Parathyroid adenoma (tissue), 2 donors: ENCODE data around the gene PKMYT1.

Experiments used
- H2AFZ ChIP-seq: fragments of 300-600 bp; sonication (generic); one replicate; pipeline ENCODE4 v1.7.0; 2017; ENCODE audit warnings: antibody characterized with exemption, mild to moderate bottlenecking
- H3K27ac ChIP-seq: fragments of 300-600 bp; sonication (generic); one replicate; pipeline ENCODE4 v1.7.0; 2017
- H3K27me3 ChIP-seq: fragments of 300-600 bp; sonication (generic); one replicate; pipeline ENCODE4 v1.7.0; 2017; ENCODE audit warnings: low read length; ENCODE audit not compliant: control insufficient read depth, insufficient read depth
- H3K36me3 ChIP-seq: fragments of 300-600 bp; sonication (generic); one replicate; pipeline ENCODE4 v1.7.0; 2017; ENCODE audit warnings: low read length; ENCODE audit not compliant: control insufficient read depth, insufficient read depth
- H3K4me1 ChIP-seq: fragments of 300-600 bp; sonication (generic); one replicate; pipeline ENCODE4 v1.7.0; 2017; ENCODE audit warnings: control low read depth
- H3K4me2 ChIP-seq: fragments of 300-600 bp; sonication (generic); one replicate; pipeline ENCODE4 v1.7.0; 2017; ENCODE audit warnings: low read length
- H3K4me3 ChIP-seq: fragments of 300-600 bp; sonication (generic); one replicate; pipeline ENCODE4 v1.7.0; 2017; ENCODE audit warnings: low read depth, low read length
- H3K79me2 ChIP-seq: fragments of 300-600 bp; sonication (generic); one replicate; pipeline ENCODE4 v1.7.0; 2017; ENCODE audit warnings: control low read depth
- H3K9ac ChIP-seq: fragments of 300-600 bp; sonication (generic); one replicate; pipeline ENCODE4 v1.7.0; 2017; ENCODE audit warnings: mild to moderate bottlenecking
- H3K9me3 ChIP-seq: fragments of 300-600 bp; sonication (generic); one replicate; pipeline ENCODE4 v1.7.0; 2017; ENCODE audit warnings: low read length; ENCODE audit not compliant: control insufficient read depth
- TF ChIP-seq, protein P1 (sequence below): fragments of 300-600 bp; sonication (generic); IDR thresholded peaks from one replicate; pipeline ENCODE4 v1.7.0; 2017; ENCODE audit warnings: antibody characterized with exemption, mild to moderate bottlenecking
- donor health status: primary hyperparathyroidism.

The PKMYT1 gene

DNA sequence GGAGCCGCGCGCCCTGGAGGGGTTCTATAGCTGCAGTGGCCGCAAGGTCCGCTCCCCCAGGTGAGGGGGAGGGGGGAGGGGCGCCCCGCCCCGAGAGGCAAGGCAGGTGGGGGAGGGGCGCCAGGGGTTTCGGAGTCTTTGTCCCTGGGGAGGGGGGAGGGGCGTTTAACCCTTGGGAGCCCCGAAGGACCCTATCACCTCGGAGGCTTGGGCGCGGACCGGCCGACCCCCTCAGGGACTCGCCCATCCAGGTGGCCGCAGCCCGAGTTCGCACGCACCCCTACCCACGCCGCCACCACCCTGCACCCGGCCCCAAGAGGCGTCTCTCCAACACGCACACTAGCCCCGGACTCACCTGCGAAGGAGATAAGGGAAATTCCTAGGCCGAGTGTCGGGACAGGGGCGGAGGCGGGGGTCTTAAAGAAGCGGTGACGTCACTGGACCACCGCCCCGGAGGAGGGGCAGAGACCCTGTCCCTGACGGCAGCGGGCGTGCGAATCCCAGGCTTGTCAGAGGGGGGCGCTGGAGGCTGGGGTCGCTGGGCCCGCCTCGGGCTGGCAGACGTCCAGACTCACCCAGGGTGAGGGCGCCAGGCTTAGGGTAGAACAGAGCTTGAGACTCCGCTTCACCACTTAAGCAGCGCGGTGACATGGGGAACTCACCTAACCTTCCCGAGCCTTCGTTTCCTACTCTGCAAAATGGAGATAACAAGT is 37.7 kb upstream of the PKMYT1 start, which contains the start of gene CLDN6:
Gene CLDN6, minus strand, starts transcription at position 390 of the 713 bp plus-strand sequence. CDS start 2,162 bp downstream, outside the sequence.
- Histone ChIP-seq H3K27me3 (no peaks in the 10 kb centered on the region), H3K79me2 (no peaks in the 10 kb centered on the region), H3K27ac (no peak within 1 kb of the TSS), H3K9ac (no peak within 1 kb of the TSS), H3K4me3 (no peak within 1 kb of the TSS), H2AFZ (no peak within 1 kb of the TSS), H3K4me2 (no peak within 1 kb of the TSS), H3K4me1 (peaks cover 22% of the 10 kb centered on the region), H3K9me3 (no peaks in the 10 kb centered on the region), H3K36me3 (no peaks in the 10 kb centered on the region)
- TF ChIP-seq, protein P1, sequence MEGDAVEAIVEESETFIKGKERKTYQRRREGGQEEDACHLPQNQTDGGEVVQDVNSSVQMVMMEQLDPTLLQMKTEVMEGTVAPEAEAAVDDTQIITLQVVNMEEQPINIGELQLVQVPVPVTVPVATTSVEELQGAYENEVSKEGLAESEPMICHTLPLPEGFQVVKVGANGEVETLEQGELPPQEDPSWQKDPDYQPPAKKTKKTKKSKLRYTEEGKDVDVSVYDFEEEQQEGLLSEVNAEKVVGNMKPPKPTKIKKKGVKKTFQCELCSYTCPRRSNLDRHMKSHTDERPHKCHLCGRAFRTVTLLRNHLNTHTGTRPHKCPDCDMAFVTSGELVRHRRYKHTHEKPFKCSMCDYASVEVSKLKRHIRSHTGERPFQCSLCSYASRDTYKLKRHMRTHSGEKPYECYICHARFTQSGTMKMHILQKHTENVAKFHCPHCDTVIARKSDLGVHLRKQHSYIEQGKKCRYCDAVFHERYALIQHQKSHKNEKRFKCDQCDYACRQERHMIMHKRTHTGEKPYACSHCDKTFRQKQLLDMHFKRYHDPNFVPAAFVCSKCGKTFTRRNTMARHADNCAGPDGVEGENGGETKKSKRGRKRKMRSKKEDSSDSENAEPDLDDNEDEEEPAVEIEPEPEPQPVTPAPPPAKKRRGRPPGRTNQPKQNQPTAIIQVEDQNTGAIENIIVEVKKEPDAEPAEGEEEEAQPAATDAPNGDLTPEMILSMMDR, result no peak

DNA sequence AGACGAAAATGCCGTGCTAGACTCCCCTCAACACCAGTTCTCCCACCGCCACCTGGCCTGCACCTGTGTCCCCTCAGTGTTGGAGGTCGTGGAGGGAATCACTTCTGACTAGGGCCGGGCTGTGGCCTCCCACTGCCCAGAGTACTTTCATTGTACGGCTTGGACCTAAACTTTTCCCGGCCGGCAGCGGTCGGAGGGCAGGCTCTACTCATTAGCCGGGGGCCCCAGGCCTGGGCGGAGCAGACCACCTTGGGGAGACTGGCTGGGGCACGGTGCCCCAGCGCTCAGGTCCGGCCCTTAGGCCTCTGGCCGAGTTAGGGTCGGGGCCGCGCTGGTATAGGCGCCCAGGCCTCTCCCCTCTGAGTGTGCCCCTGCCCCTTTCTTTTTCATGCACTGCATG is 37.1 kb upstream of the PKMYT1 start:
- Histone ChIP-seq H3K9ac (no peak overlapping the region), H3K4me2 (no peak overlapping the region), H3K36me3 (no peaks in the 10 kb centered on the region), H3K4me1 (peaks cover 21% of the 10 kb centered on the region), H3K4me3 (no peak overlapping the region), H3K9me3 (no peaks in the 10 kb centered on the region), H3K27me3 (no peaks in the 10 kb centered on the region), H3K27ac (no peak overlapping the region), H3K79me2 (no peaks in the 10 kb centered on the region), H2AFZ (no peak overlapping the region)
- TF ChIP-seq, protein P1, result no peak

DNA sequence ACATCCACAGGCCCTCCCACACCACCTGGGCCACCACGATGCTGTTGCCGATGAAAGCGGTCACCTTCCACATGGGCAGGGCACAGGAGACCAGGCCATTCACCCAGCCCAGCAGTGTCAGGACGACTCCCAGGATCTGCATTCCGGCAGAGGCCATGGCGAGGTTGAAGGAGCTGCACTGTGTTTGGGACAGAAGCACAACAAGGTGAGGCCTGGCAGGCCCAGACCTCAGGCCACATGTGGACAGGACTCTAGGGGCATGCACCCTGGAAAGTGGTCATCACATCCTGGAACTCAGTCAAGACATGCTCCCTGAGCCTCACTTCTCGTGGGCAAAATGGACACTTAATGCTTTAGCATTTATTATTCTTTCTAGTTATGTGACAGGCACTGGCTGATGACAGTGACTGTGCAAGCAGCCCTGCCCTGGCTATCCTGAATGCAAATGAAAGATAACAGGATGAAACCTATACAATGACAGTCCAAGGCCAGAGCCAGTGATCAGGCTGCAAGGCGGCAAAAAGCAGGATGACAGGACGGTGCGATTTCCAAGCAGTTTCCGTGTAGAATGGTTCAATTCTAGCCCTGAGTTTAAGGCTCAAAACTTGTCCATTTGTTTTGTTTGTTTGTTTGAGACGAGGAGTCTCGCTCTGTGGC is 35.7 kb upstream of the PKMYT1 start:
- peaks cover 23% of the 10 kb centered on the region for H3K4me1 ChIP-seq
- no peak overlapping the region for H3K9ac ChIP-seq
- no peaks in the 10 kb centered on the region for H3K27me3 ChIP-seq
- no peak overlapping the region for H3K27ac ChIP-seq
- H2AFZ ChIP-seq, result no peak overlapping the region
- H3K4me2 ChIP-seq, result no peak overlapping the region
- no peaks in the 10 kb centered on the region for H3K36me3 ChIP-seq
- no peaks in the 10 kb centered on the region for H3K9me3 ChIP-seq
- TF ChIP-seq, protein P1, result no peak
- peaks cover 3% of the 10 kb centered on the region for H3K79me2 ChIP-seq
- no peak overlapping the region for H3K4me3 ChIP-seq

DNA sequence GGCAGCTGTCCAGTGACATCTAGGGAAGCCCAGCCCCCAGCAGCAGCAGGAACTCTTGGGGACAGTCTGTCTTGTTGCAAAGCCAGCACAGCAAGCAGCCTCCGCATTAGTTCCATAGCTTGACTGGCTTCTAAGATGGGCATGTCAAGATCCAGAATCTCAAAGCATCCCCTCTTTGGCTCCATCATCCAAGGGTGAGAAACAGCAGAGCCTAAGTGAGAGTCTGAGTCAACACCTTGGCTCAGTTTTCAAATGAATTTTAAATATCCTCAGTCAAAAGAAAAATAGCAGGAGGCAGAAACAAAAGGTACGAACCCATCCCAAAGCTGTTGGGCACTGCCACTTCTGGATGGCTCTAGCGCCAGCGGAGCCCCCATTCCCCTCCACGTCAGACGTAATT is 34.7 kb upstream of the PKMYT1 start:
- Histone ChIP-seq H3K27ac (no peak overlapping the region), H2AFZ (no peak overlapping the region), H3K4me1 (peaks cover 31% of the 10 kb centered on the region), H3K9ac (no peak overlapping the region), H3K27me3 (no peaks in the 10 kb centered on the region), H3K36me3 (no peaks in the 10 kb centered on the region), H3K79me2 (peaks cover 3% of the 10 kb centered on the region), H3K4me2 (no peak overlapping the region), H3K4me3 (no peak overlapping the region), H3K9me3 (no peaks in the 10 kb centered on the region)
- TF ChIP-seq, protein P1, result no peak
